Stimulated activated naive CD8-positive, alpha-beta T cell treated with anti-CD3 and anti-CD28 coated beads, Interleukin-15, Interleukin-2, amounts not matched to agents 100 ng/mL and 50 ng/mL, for 24 hours (primary cell): Measurements from ENCODE around the gene OR6C65.
"Not testable (repeated sequence)": the region's sequence is repeated elsewhere in the genome, so short reads cannot be mapped to it uniquely, and the experiment has no call there.

Source experiments
- H3K27ac Mint-ChIP-seq: one replicate; pipeline ENCODE4 v1.8.0; 2021; ENCODE audit warnings: mild to moderate bottlenecking, mixed read lengths
- H3K27me3 Mint-ChIP-seq: one replicate; pipeline ENCODE4 v1.8.0; 2021; ENCODE audit warnings: mixed read lengths
- H3K36me3 Mint-ChIP-seq: one replicate; pipeline ENCODE4 v1.8.0; 2021; ENCODE audit warnings: low read depth, mixed read lengths
- H3K4me1 Mint-ChIP-seq: one replicate; pipeline ENCODE4 v1.8.0; 2021; ENCODE audit warnings: low read depth, mixed read lengths
- H3K4me3 Mint-ChIP-seq: one replicate; pipeline ENCODE4 v1.8.0; 2021; ENCODE audit warnings: mild to moderate bottlenecking, mixed read lengths
- H3K9me3 Mint-ChIP-seq: one replicate; pipeline ENCODE4 v1.8.0; 2021; ENCODE audit warnings: mixed read lengths

Gene OR6C65

DNA sequence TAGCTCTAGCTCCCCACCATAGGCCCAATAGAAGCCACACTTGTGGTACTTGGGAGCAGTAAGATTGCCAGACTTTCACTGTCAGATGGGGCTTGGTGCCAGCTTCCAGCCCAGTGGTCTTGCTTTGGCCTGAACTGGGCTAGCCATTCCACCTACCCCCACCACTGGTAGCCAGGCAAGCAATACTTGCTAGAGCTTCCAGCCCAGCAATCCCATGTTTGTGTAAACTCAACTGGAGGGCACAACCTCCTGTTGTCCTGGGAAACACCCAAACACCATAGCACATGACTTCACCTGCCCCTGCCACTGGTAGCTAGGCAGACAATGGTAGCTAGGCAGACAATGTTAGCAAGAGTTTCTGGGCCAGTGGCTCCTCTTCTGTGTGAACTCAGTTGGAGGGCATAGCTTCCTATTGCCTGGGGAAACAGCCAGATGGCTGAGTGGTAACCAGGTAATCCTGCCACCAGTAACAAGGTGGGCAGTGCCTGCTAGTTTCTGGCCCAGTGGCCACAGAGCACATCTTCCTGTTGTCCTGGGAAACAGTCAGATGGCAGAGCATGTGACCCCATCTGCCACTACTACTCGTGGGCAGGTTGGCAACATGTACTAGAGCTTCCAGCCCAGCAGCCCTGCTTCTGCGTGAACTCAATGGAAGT is 20.1 kb downstream of the OR6C65 start:
- H3K4me3 Mint-ChIP-seq, result no peak overlapping the region
- H3K27ac Mint-ChIP-seq, result no peak overlapping the region
- peaks cover 1% of the 10 kb centered on the region for H3K4me1 Mint-ChIP-seq
- H3K36me3 Mint-ChIP-seq, result no peaks in the 10 kb centered on the region
- H3K27me3 Mint-ChIP-seq, result peaks cover 52% of the 10 kb centered on the region
- H3K9me3 Mint-ChIP-seq, result no peaks in the 10 kb centered on the region

GRCh38 chr12:55425954-55426353 is 25.6 kb downstream of the OR6C65 start, which contains the start of gene OR6C76:
OR6C76 (plus strand) TSS chr12:55426254; CDS start chr12:55426254, 0 bp downstream.
- H3K27ac Mint-ChIP-seq, result no peak within 1 kb of the TSS
- H3K4me1 Mint-ChIP-seq, result no peaks in the 10 kb centered on the region
- H3K36me3 Mint-ChIP-seq, result no peaks in the 10 kb centered on the region
- no peak within 1 kb of the TSS for H3K4me3 Mint-ChIP-seq
- no peaks in the 10 kb centered on the region for H3K9me3 Mint-ChIP-seq
- peaks cover 26% of the 10 kb centered on the region for H3K27me3 Mint-ChIP-seq

GRCh38 chr12:55428331-55429243 is 28.3 kb downstream of the OR6C65 start:
- H3K36me3 Mint-ChIP-seq, result no peaks in the 10 kb centered on the region
- peaks cover 30% of the 10 kb centered on the region for H3K27me3 Mint-ChIP-seq
- H3K4me3 Mint-ChIP-seq, result no peak overlapping the region
- no peaks in the 10 kb centered on the region for H3K9me3 Mint-ChIP-seq
- no peak overlapping the region for H3K27ac Mint-ChIP-seq
- H3K4me1 Mint-ChIP-seq, result no peaks in the 10 kb centered on the region

- not testable (repeated sequence) for H3K27ac Mint-ChIP-seq, H3K36me3 Mint-ChIP-seq, H3K4me3 Mint-ChIP-seq, H3K4me1 Mint-ChIP-seq
- H3K9me3 Mint-ChIP-seq, result peaks cover 17% of the 10 kb centered on the region
- peaks cover 24% of the 10 kb centered on the region for H3K27me3 Mint-ChIP-seq
These were observed 40.9 kb downstream of the OR6C65 start for GRCh38 chr12:55441233-55441632.

- Mint-ChIP-seq H3K27me3 (peaks cover 27% of the 10 kb centered on the region), H3K36me3 (peaks cover 4% of the 10 kb centered on the region), H3K27ac (no peak within 1 kb of the TSS), H3K9me3 (peaks cover 17% of the 10 kb centered on the region), H3K4me1 (no peaks in the 10 kb centered on the region), H3K4me3 (no peak within 1 kb of the TSS)
These were observed 43.4 kb downstream of the OR6C65 start, which contains the start of gene OR6C2 for GRCh38 chr12:55443776-55444175. OR6C2 (plus strand) TSS chr12:55444076; CDS start chr12:55452214, 8,138 bp downstream.

GRCh38 chr12:55445357-55445756 is 45.0 kb downstream of the OR6C65 start:
- Mint-ChIP-seq H3K36me3 (peaks cover 2% of the 10 kb centered on the region), H3K4me1 (no peaks in the 10 kb centered on the region), H3K27me3 (peaks cover 20% of the 10 kb centered on the region), H3K27ac (no peak overlapping the region), H3K4me3 (no peak overlapping the region), H3K9me3 (peaks cover 10% of the 10 kb centered on the region)

DNA sequence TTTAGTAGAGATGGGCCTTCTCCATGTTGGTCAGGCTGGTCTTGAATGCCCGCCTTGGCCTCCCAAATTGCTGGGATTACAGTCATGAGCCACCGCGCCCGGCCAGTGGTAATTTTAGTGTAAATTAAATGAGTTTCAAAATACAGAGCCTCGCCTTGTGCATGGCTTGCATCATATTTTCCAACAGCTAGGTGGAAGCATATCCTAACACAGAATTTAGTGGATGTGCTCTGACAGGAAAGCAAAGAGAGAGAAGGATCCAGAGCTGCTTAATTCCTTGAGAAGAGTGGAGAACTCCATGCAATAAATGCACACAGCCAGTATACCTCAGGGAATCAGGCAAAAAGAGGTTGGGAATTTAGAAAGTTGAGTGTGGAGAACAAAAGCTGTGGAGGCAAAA is 46.0 kb downstream of the OR6C65 start:
- peaks cover 9% of the 10 kb centered on the region for H3K9me3 Mint-ChIP-seq
- H3K4me3 Mint-ChIP-seq, result no peak overlapping the region
- H3K27me3 Mint-ChIP-seq, result peaks cover 20% of the 10 kb centered on the region
- H3K4me1 Mint-ChIP-seq, result no peaks in the 10 kb centered on the region
- no peaks in the 10 kb centered on the region for H3K36me3 Mint-ChIP-seq
- no peak overlapping the region for H3K27ac Mint-ChIP-seq

GRCh38 chr12:55448825-55449224 is 48.5 kb downstream of the OR6C65 start:
- no peak overlapping the region for H3K4me3 Mint-ChIP-seq
- no peaks in the 10 kb centered on the region for H3K36me3 Mint-ChIP-seq
- H3K9me3 Mint-ChIP-seq, result no peaks in the 10 kb centered on the region
- H3K27me3 Mint-ChIP-seq, result peaks cover 26% of the 10 kb centered on the region
- H3K27ac Mint-ChIP-seq, result no peak overlapping the region
- H3K4me1 Mint-ChIP-seq, result no peaks in the 10 kb centered on the region
